ACC112 (cell line): ENCODE measurements around the gene KLHDC2.
"Not testable (repeated sequence)": the region's sequence is repeated elsewhere in the genome, so short reads cannot be mapped to it uniquely, and the experiment has no call there.

Experiments
- H2AFZ ChIP-seq: fragments of 200-600 bp; sonication (generic); one replicate; pipeline ENCODE4 v1.6.0; 2017; ENCODE audit warnings: antibody characterized with exemption, low read length; ENCODE audit not compliant: unreplicated experiment
- H3K27ac ChIP-seq: fragments of 200-600 bp; sonication (generic); 2 replicates; pipeline ENCODE4 v1.5.1; 2014; ENCODE audit warnings: low read depth, mild to moderate bottlenecking, antibody characterized with exemption, low read length, moderate library complexity
- H3K27me3 ChIP-seq: fragments of 200-600 bp; sonication (generic); 2 replicates; pipeline ENCODE4 v1.6.1; 2014; ENCODE audit warnings: mild to moderate bottlenecking, antibody characterized with exemption, low read length, moderate library complexity, mixed read lengths; ENCODE audit not compliant: insufficient read depth
- H3K36me3 ChIP-seq: fragments of 200-600 bp; sonication (generic); 2 replicates; pipeline ENCODE4 v1.6.1; 2016; ENCODE audit warnings: mild to moderate bottlenecking, antibody characterized with exemption, low read length, moderate library complexity, mixed read lengths; ENCODE audit not compliant: insufficient read depth
- H3K4me1 ChIP-seq: fragments of 200-600 bp; sonication (generic); one replicate; pipeline ENCODE4 v1.6.1; 2016; ENCODE audit warnings: low read length, mixed read lengths; ENCODE audit not compliant: insufficient read depth, unreplicated experiment, control insufficient read depth
- H3K4me3 ChIP-seq: fragments of 200-600 bp; sonication (generic); 2 replicates; pipeline ENCODE4 v1.5.1; 2014; ENCODE audit warnings: mild to moderate bottlenecking, low read depth, low read length
- H3K79me2 ChIP-seq: fragments of 200-600 bp; sonication (generic); one replicate; pipeline ENCODE4 v1.6.0; 2016; ENCODE audit warnings: low read length; ENCODE audit not compliant: control insufficient read depth, unreplicated experiment, insufficient read depth

KLHDC2 gene, protein sequence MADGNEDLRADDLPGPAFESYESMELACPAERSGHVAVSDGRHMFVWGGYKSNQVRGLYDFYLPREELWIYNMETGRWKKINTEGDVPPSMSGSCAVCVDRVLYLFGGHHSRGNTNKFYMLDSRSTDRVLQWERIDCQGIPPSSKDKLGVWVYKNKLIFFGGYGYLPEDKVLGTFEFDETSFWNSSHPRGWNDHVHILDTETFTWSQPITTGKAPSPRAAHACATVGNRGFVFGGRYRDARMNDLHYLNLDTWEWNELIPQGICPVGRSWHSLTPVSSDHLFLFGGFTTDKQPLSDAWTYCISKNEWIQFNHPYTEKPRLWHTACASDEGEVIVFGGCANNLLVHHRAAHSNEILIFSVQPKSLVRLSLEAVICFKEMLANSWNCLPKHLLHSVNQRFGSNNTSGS

DNA sequence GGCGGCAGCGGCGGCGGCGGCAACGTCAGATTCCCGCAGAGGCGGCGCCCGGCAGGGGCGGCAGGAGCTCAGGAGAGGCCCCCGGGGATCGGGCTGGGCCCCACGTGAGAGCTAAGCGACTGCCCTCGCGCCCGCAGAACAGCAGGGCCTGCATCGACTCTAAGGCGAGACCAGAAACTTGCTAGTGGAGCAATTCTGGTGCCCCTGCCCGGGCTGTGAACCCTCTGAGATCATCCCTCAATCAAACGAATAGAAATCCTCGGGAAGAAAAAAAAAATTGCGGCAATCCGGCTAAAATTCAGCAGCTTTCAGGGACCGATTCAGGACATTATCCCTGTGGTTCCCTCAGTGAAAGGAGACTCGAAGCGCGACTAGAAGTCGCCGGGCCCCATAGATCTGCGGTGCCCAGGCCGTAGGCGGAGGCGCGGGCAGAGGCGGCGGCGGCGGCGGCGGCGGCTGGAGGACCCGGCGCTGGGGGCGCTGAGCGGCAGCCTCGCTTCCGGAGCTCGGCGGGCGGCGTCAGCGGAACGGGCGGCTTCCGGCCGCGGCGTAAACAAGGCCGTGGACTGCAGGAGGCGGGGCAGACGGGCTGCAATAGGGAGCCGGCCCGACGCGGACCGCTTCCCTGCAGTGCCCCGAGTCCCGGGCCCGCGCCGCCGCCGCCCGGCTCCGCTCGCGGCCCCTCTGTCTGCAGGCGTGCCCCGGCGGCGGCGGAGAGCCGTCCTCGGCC lies at the start of gene KLHDC2:
Gene KLHDC2, plus strand, starts transcription at position 583 of the 730 bp plus-strand sequence. CDS start 316 bp downstream, outside the sequence.
- Histone ChIP-seq H3K36me3 (0 out of 2 replicates have a peak, but pooled peaks cover 3% of the 10 kb centered on the region), H2AFZ (peak within 1 kb of the TSS; percentile 87), H3K4me1 (peaks cover 21% of the 10 kb centered on the region), H3K27me3 (no peaks in the 10 kb centered on the region), H3K27ac (peak within 1 kb of the TSS; percentile 90), H3K4me3 (peak within 1 kb of the TSS; percentile 98), H3K79me2 (peaks cover 32% of the 10 kb centered on the region)

GRCh38 chr14:49720744-49721143 lies 47.2 kb upstream of the KLHDC2 start:
- no peak overlapping the region for H2AFZ ChIP-seq
- no peaks in the 10 kb centered on the region for H3K79me2 ChIP-seq
- H3K4me3 ChIP-seq: no peak overlapping the region
- H3K4me1 ChIP-seq: no peaks in the 10 kb centered on the region
- H3K27me3 ChIP-seq: no peaks in the 10 kb centered on the region
- H3K27ac ChIP-seq: no peak overlapping the region
- peaks cover 18% of the 10 kb centered on the region; the same call in 1 of the 2 replicates for H3K36me3 ChIP-seq

DNA sequence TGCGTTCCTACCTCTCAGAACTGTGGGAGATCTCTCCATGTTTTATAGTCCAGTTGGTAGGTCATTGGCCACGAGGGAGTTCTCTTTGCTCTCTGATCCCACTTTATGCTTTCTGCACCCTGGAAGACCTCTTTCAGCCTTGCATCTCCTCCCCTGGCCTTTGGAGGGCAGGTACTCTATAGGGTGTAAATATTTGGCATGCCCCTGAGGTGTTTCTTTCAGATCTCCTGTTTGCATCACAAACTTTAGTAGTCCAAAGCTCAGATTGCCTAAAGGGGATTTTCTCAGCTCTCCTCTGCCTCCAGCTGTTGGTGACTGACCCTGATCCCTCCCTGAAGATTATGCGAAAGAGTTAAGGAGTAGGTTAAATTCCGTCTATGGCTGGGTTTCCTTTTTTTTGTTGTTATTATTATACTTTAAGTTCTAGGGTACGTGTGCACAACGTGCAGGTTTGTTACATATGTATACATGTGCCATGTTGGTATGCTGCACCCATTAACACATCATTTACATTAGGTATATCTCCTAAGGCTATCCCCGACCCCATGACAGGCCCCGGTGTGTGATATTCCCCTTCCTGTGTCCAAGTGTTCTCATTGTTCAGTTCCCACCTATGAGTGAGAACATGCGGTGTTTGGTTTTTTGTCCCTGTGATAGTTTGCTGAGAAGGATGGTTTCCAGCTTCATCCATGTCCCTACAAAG lies 46.1 kb upstream of the KLHDC2 start:
- not testable (repeated sequence) for H3K4me3 ChIP-seq, H3K4me1 ChIP-seq, H3K27ac ChIP-seq, H3K79me2 ChIP-seq, H2AFZ ChIP-seq, H3K27me3 ChIP-seq
- peaks cover 17% of the 10 kb centered on the region; the same call in 1 of the 2 replicates for H3K36me3 ChIP-seq

- Histone ChIP-seq H3K27ac (no peak overlapping the region), H3K79me2 (no peaks in the 10 kb centered on the region), H3K4me3 (no peak overlapping the region), H3K27me3 (no peaks in the 10 kb centered on the region), H3K4me1 (no peaks in the 10 kb centered on the region), H2AFZ (no peak overlapping the region), H3K36me3 (no peaks in the 10 kb centered on the region)
Observed at GRCh38 chr14:49727171-49727570, 40.8 kb upstream of the KLHDC2 start.

DNA sequence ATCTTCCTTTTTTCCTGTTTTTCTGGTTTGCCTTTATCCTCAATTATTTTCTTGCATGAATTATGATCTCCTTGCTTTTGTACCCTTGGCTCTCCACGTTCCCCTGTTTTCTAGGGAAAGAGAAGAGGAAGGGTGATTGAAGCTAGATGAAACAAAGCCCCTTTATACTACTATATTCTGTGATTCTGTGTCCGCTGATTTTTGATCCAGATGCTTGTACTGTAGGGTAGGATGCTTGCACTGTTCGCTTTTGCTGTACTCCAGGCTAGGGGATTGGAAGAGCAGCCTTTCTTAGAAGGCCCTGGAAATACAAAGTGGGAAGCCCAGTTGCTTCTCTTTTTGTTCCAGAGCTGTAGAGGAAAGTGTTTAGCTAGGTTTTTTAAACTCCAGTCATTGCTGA lies 35.1 kb upstream of the KLHDC2 start:
- Histone ChIP-seq H3K27me3 (no peaks in the 10 kb centered on the region), H3K4me1 (no peaks in the 10 kb centered on the region), H3K27ac (no peak overlapping the region), H3K36me3 (no peaks in the 10 kb centered on the region), H2AFZ (no peak overlapping the region), H3K79me2 (no peaks in the 10 kb centered on the region), H3K4me3 (no peak overlapping the region)

- H3K36me3 ChIP-seq: no peaks in the 10 kb centered on the region
- no peak overlapping the region for H3K4me3 ChIP-seq
- no peak overlapping the region for H3K27ac ChIP-seq
- H3K27me3 ChIP-seq: no peaks in the 10 kb centered on the region
- no peak overlapping the region for H2AFZ ChIP-seq
- H3K79me2 ChIP-seq: no peaks in the 10 kb centered on the region
- no peaks in the 10 kb centered on the region for H3K4me1 ChIP-seq
Observed at GRCh38 chr14:49733836-49734235, 34.1 kb upstream of the KLHDC2 start.

DNA sequence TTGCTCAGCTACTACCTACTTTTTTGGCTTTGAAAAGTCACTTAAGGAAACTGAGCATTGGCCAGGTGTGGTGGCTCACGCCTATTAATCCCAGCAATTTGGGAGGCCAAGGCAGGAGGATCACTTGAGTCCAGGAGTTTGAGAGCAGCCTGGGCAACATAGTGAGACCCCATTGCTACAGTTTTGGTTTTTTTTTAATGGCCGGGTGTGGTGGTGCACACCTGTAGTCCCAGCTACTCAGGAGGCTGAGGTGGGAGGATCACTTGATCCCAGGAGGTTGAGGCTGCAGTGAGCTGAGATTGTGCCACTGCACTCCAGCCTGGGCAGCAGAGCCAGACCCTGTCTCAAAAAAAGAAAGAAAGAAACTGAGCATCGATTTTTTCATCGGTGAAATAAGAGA lies 32.3 kb upstream of the KLHDC2 start:
- not testable (repeated sequence) for H2AFZ ChIP-seq, H3K27ac ChIP-seq, H3K4me3 ChIP-seq, H3K4me1 ChIP-seq, H3K79me2 ChIP-seq, H3K27me3 ChIP-seq, H3K36me3 ChIP-seq

GRCh38 chr14:49745191-49745590 lies 22.8 kb upstream of the KLHDC2 start:
- Histone ChIP-seq H3K4me3 (no peak overlapping the region), H2AFZ (no peak overlapping the region), H3K27me3 (no peaks in the 10 kb centered on the region), H3K79me2 (no peaks in the 10 kb centered on the region), H3K27ac (no peak overlapping the region), H3K36me3 (no peaks in the 10 kb centered on the region), H3K4me1 (no peaks in the 10 kb centered on the region)

DNA sequence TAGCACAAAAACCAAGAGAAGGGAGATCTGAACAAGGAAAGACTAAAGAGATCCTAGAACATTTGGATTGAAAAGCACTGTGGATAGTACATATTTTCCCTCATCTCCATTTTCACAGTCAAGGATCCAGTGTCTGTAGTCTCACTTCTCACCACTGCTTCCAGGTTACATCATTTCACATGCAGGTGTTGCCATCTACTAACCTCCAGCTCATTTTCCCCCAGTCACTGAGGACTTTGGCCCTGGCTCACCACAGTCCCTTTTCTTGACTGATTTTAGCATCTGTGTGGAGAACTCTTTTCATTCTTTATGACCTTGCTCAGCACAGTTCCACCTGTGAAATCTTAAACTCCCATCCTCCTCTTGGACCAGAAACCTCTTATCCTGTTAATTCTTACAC lies 21.5 kb upstream of the KLHDC2 start:
- not testable (repeated sequence) for H3K4me3 ChIP-seq, H3K4me1 ChIP-seq, H2AFZ ChIP-seq

DNA sequence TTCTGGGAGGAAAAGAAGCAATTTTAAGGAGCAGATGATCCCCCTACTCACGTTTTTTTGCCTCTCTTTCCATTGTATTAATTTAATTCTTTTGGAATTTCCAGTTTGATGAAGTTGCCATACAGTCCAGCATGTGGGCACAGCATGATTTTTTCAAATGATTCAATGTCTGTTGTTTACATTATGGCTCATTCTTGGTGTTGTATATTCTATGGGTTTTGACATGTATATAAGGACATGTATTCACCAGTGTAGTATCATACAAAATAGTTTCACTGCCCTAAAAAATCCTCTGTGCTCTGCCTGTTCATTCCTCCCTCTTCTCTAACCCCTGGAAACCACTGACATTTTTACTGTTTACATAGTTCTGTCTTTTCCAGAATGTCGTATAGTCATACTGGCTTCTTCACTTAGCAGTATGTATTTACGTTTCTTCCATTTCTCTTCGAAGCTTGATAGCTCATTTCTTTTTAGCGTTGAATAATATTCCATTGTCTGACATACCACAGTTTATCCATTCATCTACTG lies 13.3 kb upstream of the KLHDC2 start:
- Histone ChIP-seq H3K27me3 (no peaks in the 10 kb centered on the region), H3K79me2 (no peaks in the 10 kb centered on the region), H2AFZ (no peak overlapping the region), H3K4me1 (no peaks in the 10 kb centered on the region), H3K27ac (no peak overlapping the region), H3K36me3 (no peaks in the 10 kb centered on the region), H3K4me3 (no peak overlapping the region)

More for the DNA sequence above, 21.5 kb upstream of the KLHDC2 start:
- not testable (repeated sequence) for H3K27ac ChIP-seq, H3K79me2 ChIP-seq, H3K27me3 ChIP-seq, H3K36me3 ChIP-seq
